NCI-H2227 (cell line): ENCODE measurements around the gene ARFGAP1.

Source experiments
- DNase-seq: peaks from one replicate; lab custom pipeline; 2025; ENCODE audit not compliant: unreplicated experiment; lab: John Stamatoyannopoulos, UW

ARFGAP1 gene

GRCh38 chr20:63277466-63278272, 5.1 kb downstream of the ARFGAP1 start:
- no peak for DNase-seq

- no peak for DNase-seq
These were observed 6.0 kb downstream of the ARFGAP1 start for GRCh38 chr20:63278661-63279060.

- DNase-seq: no peak
These were observed 7.3 kb downstream of the ARFGAP1 start for GRCh38 chr20:63279931-63280330.

- DNase-seq: no peak
These were observed 7.8 kb downstream of the ARFGAP1 start for GRCh38 chr20:63280371-63280770.

GRCh38 chr20:63280929-63281545, 8.4 kb downstream of the ARFGAP1 start:
- DNase-seq: no peak

- DNase-seq: no peak
These were observed 9.4 kb downstream of the ARFGAP1 start for GRCh38 chr20:63281742-63282665.

GRCh38 chr20:63282946-63283345, 10.3 kb downstream of the ARFGAP1 start:
- no peak for DNase-seq

GRCh38 chr20:63283397-63284082, 10.9 kb downstream of the ARFGAP1 start:
- no peak for DNase-seq

- DNase-seq: no peak
These were observed 11.4 kb downstream of the ARFGAP1 start for GRCh38 chr20:63284083-63284440.

- DNase-seq: no peak
These were observed 11.9 kb downstream of the ARFGAP1 start for GRCh38 chr20:63284544-63284949.

GRCh38 chr20:63284981-63285524, 12.4 kb downstream of the ARFGAP1 start:
- DNase-seq: no peak

- no peak for DNase-seq
These were observed 13.3 kb downstream of the ARFGAP1 start for GRCh38 chr20:63285636-63286615.

GRCh38 chr20:63286781-63287696, 14.4 kb downstream of the ARFGAP1 start:
- no peak for DNase-seq

- DNase-seq: no peak
These were observed 15.3 kb downstream of the ARFGAP1 start for GRCh38 chr20:63287697-63288580.

GRCh38 chr20:63288581-63289251, 16.1 kb downstream of the ARFGAP1 start:
- DNase-seq: no peak

- DNase-seq: no peak
These were observed 16.9 kb downstream of the ARFGAP1 start for GRCh38 chr20:63289311-63290135.
